IPS-20b (cell line): ENCODE measurements around the gene PLEK2.
"Not testable (repeated sequence)": the region's sequence is repeated elsewhere in the genome, so short reads cannot be mapped to it uniquely, and the experiment has no call there.

Experiments used
- H3K27ac ChIP-seq: one replicate; pipeline ENCODE4 v1.5.1; 2013; ENCODE audit warnings: low read length
- H3K27me3 ChIP-seq: 2 replicates; pipeline ENCODE4 v1.6.1; 2013; ENCODE audit warnings: mild to moderate bottlenecking, low read length, inconsistent platforms; ENCODE audit not compliant: insufficient read depth
- H3K36me3 ChIP-seq: 2 replicates; pipeline ENCODE4 v1.6.1; 2013; ENCODE audit warnings: low read depth, mild to moderate bottlenecking, inconsistent platforms, low read length, moderate library complexity; ENCODE audit not compliant: insufficient read depth
- H3K4me1 ChIP-seq: 2 replicates; pipeline ENCODE4 v1.6.1; 2013; ENCODE audit warnings: mild to moderate bottlenecking, control low read depth, inconsistent platforms, low read length, moderate library complexity; ENCODE audit not compliant: insufficient read depth
- H3K4me3 ChIP-seq: 2 replicates; pipeline ENCODE4 v1.5.1; 2013; ENCODE audit warnings: mild to moderate bottlenecking, low read length, inconsistent platforms
- H3K9ac ChIP-seq: 2 replicates; pipeline ENCODE4 v1.6.1; 2013; ENCODE audit warnings: low read depth, mild to moderate bottlenecking, inconsistent platforms, low read length, moderate library complexity
- H3K9me3 ChIP-seq: 2 replicates; pipeline ENCODE4 v1.6.1; 2013; ENCODE audit warnings: mild to moderate bottlenecking, low read depth, low read length, inconsistent platforms; ENCODE audit not compliant: insufficient read depth

The PLEK2 gene

GRCh38 chr14:67411820-67412421 is at the start of gene PLEK2:
PLEK2 (minus strand) TSS chr14:67412165; CDS start chr14:67412059, 106 bp downstream.
- H3K4me3 ChIP-seq, result peak within 1 kb of the TSS; percentile 43; the same call in 1 of the 2 replicates
- H3K27ac ChIP-seq, result no peak within 1 kb of the TSS
- no peaks in the 10 kb centered on the region for H3K36me3 ChIP-seq
- H3K4me1 ChIP-seq, result 0 out of 2 replicates have a peak, but pooled peaks cover 3% of the 10 kb centered on the region
- H3K9ac ChIP-seq, result no peak within 1 kb of the TSS
- H3K27me3 ChIP-seq, result peaks cover 24% of the 10 kb centered on the region; the same call in 1 of the 2 replicates
- H3K9me3 ChIP-seq, result no peaks in the 10 kb centered on the region

GRCh38 chr14:67461341-67461985 is 49.5 kb upstream of the PLEK2 start:
- Histone ChIP-seq H3K4me3 (no peak overlapping the region), H3K36me3 (no peaks in the 10 kb centered on the region), H3K9ac (no peak overlapping the region), H3K27ac (no peak overlapping the region), H3K9me3 (no peaks in the 10 kb centered on the region), H3K27me3 (0 out of 2 replicates have a peak, but pooled peaks cover 7% of the 10 kb centered on the region), H3K4me1 (no peaks in the 10 kb centered on the region)

GRCh38 chr14:67459336-67459735 is 47.4 kb upstream of the PLEK2 start:
- Histone ChIP-seq H3K27ac (no peak overlapping the region), H3K4me3 (no peak overlapping the region), H3K27me3 (0 out of 2 replicates have a peak, but pooled peaks cover 7% of the 10 kb centered on the region), H3K4me1 (no peaks in the 10 kb centered on the region), H3K9me3 (no peaks in the 10 kb centered on the region), H3K9ac (no peak overlapping the region), H3K36me3 (no peaks in the 10 kb centered on the region)

DNA sequence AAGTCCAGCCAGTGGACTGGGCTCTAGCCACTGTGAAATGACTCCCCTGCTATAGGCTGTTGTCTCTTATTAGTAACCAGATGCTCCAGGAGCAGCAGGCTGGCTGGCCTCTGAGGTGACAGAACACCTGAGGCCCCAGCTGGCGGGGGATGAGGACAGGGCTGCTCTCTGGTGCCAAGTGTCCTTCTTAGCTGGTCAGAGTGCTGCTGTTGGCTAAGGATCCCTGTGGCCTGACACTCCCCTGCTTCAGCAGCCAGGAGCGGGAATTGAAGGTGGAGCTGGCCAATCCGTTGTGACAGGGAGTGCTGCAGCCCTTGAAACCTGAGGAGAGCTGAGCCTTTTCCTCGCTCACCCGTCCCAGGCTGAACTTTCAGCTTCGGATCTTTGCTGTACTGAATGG is 45.8 kb upstream of the PLEK2 start:
- Histone ChIP-seq H3K27me3 (peaks cover 7% of the 10 kb centered on the region; the same call in 1 of the 2 replicates), H3K4me3 (no peak overlapping the region), H3K4me1 (no peaks in the 10 kb centered on the region), H3K27ac (no peak overlapping the region), H3K9me3 (no peaks in the 10 kb centered on the region), H3K36me3 (no peaks in the 10 kb centered on the region), H3K9ac (no peak overlapping the region)

- Histone ChIP-seq H3K27me3 (peaks cover 7% of the 10 kb centered on the region; the same call in 1 of the 2 replicates), H3K27ac (no peak overlapping the region), H3K9me3 (0 out of 2 replicates have a peak, but pooled peaks cover 2% of the 10 kb centered on the region), H3K36me3 (no peaks in the 10 kb centered on the region), H3K4me1 (no peaks in the 10 kb centered on the region), H3K9ac (no peak overlapping the region), H3K4me3 (no peak overlapping the region)
These were observed 44.8 kb upstream of the PLEK2 start for GRCh38 chr14:67456732-67457131.

GRCh38 chr14:67453575-67454300 is 41.8 kb upstream of the PLEK2 start:
- H3K36me3 ChIP-seq, result no peaks in the 10 kb centered on the region
- no peak overlapping the region for H3K9ac ChIP-seq
- peaks cover 7% of the 10 kb centered on the region; the same call in 1 of the 2 replicates for H3K27me3 ChIP-seq
- H3K27ac ChIP-seq, result no peak overlapping the region
- H3K4me3 ChIP-seq, result no peak overlapping the region
- H3K9me3 ChIP-seq, result peaks cover 19% of the 10 kb centered on the region
- H3K4me1 ChIP-seq, result no peaks in the 10 kb centered on the region

DNA sequence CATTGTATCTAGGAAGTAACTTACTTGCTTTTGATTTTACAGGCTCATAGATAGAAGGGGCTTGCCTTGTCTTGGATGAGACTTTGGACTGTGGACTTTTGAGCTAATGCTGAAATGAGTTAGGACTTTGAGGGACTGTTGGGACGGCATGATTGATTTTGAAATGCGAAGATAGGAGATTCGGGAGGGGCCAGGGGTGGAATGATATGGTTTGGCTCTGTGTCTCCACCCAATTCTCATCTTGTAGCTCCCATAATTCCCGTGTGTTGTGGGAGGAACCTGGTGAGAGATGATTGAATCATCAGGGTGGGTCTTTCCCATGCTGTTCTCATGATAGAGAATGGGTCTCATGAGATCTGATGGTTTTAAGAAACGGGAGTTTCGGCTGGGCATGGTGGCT is 39.7 kb upstream of the PLEK2 start:
- H3K4me3 ChIP-seq, H3K27me3 ChIP-seq, H3K36me3 ChIP-seq, H3K4me1 ChIP-seq, H3K27ac ChIP-seq, H3K9ac ChIP-seq: not testable (repeated sequence)
- H3K9me3 ChIP-seq, result peaks cover 19% of the 10 kb centered on the region

GRCh38 chr14:67449096-67449495 is 37.1 kb upstream of the PLEK2 start:
- Histone ChIP-seq H3K27ac (no peak overlapping the region), H3K27me3 (no peaks in the 10 kb centered on the region; the same call in 1 of the 2 replicates), H3K9me3 (peaks cover 19% of the 10 kb centered on the region), H3K4me1 (peaks cover 13% of the 10 kb centered on the region), H3K4me3 (no peak overlapping the region), H3K9ac (no peak overlapping the region), H3K36me3 (no peaks in the 10 kb centered on the region)

GRCh38 chr14:67447033-67447381 is 35.0 kb upstream of the PLEK2 start:
- Histone ChIP-seq H3K27me3 (no peaks in the 10 kb centered on the region), H3K36me3 (no peaks in the 10 kb centered on the region), H3K27ac (no peak overlapping the region), H3K9ac (no peak overlapping the region), H3K4me3 (no peak overlapping the region), H3K9me3 (peaks cover 19% of the 10 kb centered on the region), H3K4me1 (peaks cover 19% of the 10 kb centered on the region)

DNA sequence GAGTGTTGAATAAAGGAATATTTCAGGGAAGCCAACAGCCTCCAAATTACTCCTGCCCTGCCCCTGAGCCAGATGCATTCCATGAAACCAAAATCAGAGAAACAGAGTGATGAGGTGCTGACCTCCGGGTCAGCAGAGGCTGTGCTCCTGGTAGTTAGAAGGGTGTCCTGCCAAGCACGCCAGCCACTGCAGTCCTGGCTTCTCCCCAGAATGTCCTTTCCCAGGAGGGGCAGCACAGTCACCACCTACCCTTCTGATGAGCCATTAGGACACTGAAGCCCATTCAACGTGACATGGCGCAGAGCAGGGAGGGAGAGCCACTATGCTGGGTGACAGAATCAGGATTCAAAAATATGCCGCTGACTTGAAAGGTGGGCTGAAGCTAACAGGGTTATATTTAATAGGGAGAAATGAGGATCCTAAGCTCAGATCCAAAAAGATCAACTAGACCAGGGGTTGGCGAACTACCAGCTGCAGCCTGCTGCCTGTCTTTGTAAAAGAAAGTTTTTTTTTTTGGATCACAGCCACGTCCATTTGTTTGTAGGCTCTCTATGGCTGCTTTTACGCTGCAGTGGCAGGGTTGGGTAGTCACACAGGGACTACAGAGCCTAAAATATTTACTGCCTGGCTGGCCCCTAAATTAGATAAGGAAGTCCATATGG is 34.5 kb upstream of the PLEK2 start:
- Histone ChIP-seq H3K9me3 (peaks cover 15% of the 10 kb centered on the region), H3K27ac (no peak overlapping the region), H3K36me3 (no peaks in the 10 kb centered on the region), H3K9ac (no peak overlapping the region; the same call in 1 of the 2 replicates), H3K27me3 (no peaks in the 10 kb centered on the region), H3K4me1 (peaks cover 19% of the 10 kb centered on the region), H3K4me3 (no peak overlapping the region)

- Histone ChIP-seq H3K36me3 (no peaks in the 10 kb centered on the region), H3K9me3 (no peaks in the 10 kb centered on the region), H3K27ac (no peak overlapping the region), H3K9ac (peak overlapping the region; percentile 39; the same call in 1 of the 2 replicates), H3K27me3 (no peaks in the 10 kb centered on the region), H3K4me3 (peak overlapping the region; percentile 46; the same call in 1 of the 2 replicates), H3K4me1 (peaks cover 19% of the 10 kb centered on the region)
These were observed 32.4 kb upstream of the PLEK2 start for GRCh38 chr14:67444395-67444794.
